PC-9 (cell line): ENCODE results near the gene PDE4B. TPM values are rescaled to one million over a fixed set of nuclear protein-coding genes. Genes with fewer than 3 reads are reported as not detected.
"Not testable (repeated sequence)": the region's sequence is repeated elsewhere in the genome, so short reads cannot be mapped to it uniquely, and the experiment has no call there.

Experiments used
- BruUV-seq: library from RNA; stranded (reverse); fragments of 400-500 nt; replicated peaks from 2 replicates; lab custom pipeline; 2021; lab: Mats Ljungman, UMichigan
- CTCF ChIA-PET: fragments of 300-600 bp; sonication (Branson Sonifier 250); formaldehyde crosslinking; loops from one replicate; lab custom pipeline; 2022; ENCODE audit warnings: antibody characterized with exemption; lab: Charles Lee
- POLR2A ChIA-PET: fragments of 300-600 bp; sonication (Branson Sonifier 250); formaldehyde crosslinking; loops from one replicate; lab custom pipeline; 2022; ENCODE audit warnings: antibody characterized with exemption; ENCODE audit not compliant: unreplicated experiment; lab: Charles Lee
- DNase-seq, 2 experiments: peaks; one replicate each; pipeline versions ENCODE4 v3.0.0 to v3.0.0-alpha.2; 2015 to 2022; ENCODE audit warnings: mixed read lengths in 1 of 2
- H2AFZ ChIP-seq: fragments of 200-600 bp; sonication (generic); 2 replicates; pipeline ENCODE4 v1.8.1; 2017; ENCODE audit warnings: antibody characterized with exemption
- H3F3A ChIP-seq: fragments of 200-600 bp; sonication (generic); 2 replicates; pipeline ENCODE4 v1.8.1; 2017; ENCODE audit warnings: antibody characterized with exemption, mild to moderate bottlenecking, low read depth; ENCODE audit not compliant: insufficient read depth
- H3K27ac ChIP-seq: fragments of 200-600 bp; sonication (generic); 2 replicates; pipeline ENCODE4 v1.6.1; 2016; ENCODE audit warnings: mixed run types
- H3K27me3 ChIP-seq: fragments of 200-600 bp; sonication (generic); 2 replicates; pipeline ENCODE4 v1.6.1; 2016; ENCODE audit warnings: low read depth, mixed run types; ENCODE audit not compliant: insufficient read depth
- H3K36me3 ChIP-seq: fragments of 200-600 bp; sonication (generic); 2 replicates; pipeline ENCODE4 v1.6.1; 2016; ENCODE audit warnings: low read depth, mixed run types
- H3K4me1 ChIP-seq: fragments of 200-600 bp; sonication (generic); replicated peaks from 2 replicates; pipeline ENCODE4 v1.6.1; 2016; ENCODE audit warnings: mixed run types; ENCODE audit not compliant: insufficient read depth
- H3K4me2 ChIP-seq: fragments of 200-600 bp; sonication (generic); 2 replicates; pipeline ENCODE4 v1.6.1; 2017; ENCODE audit warnings: mixed run types
- H3K4me3 ChIP-seq: fragments of 200-600 bp; sonication (generic); 2 replicates; pipeline ENCODE4 v1.6.1; 2016; ENCODE audit warnings: mixed run types
- H3K79me2 ChIP-seq: fragments of 200-600 bp; sonication (generic); 2 replicates; pipeline ENCODE4 v1.6.1; 2017; ENCODE audit warnings: low read depth, mixed run types
- H3K9me2 ChIP-seq: fragments of 200-600 bp; sonication (generic); 2 replicates; pipeline ENCODE4 v1.8.1; 2017; ENCODE audit warnings: mild to moderate bottlenecking; ENCODE audit not compliant: insufficient read depth
- H3K9me3 ChIP-seq: fragments of 200-600 bp; sonication (generic); 2 replicates; pipeline ENCODE4 v1.8.1; 2016; ENCODE audit warnings: low read depth; ENCODE audit not compliant: insufficient read depth
- H4K20me1 ChIP-seq: fragments of 200-600 bp; sonication (generic); 2 replicates; pipeline ENCODE4 v1.8.1; 2017; ENCODE audit not compliant: insufficient read depth
- CTCF ChIP-seq: fragments of 200-600 bp; sonication (generic); conservative IDR thresholded peaks from 2 replicates; pipeline ENCODE4 v1.6.1; 2017; ENCODE audit warnings: mixed run types, antibody characterized with exemption, mild to moderate bottlenecking, moderate library complexity
- EZH2 ChIP-seq: fragments of 200-600 bp; sonication (generic); IDR thresholded peaks from 2 replicates; pipeline ENCODE4 v1.8.0; 2017; ENCODE audit warnings: antibody characterized with exemption, low read depth
- intact Hi-C: fragments of 100-400 bp; cut with micrococcal nuclease; formaldehyde crosslinking; loops from one replicate; pipeline ENCODE4 v1.10.0; 2022; ENCODE audit not compliant: unreplicated experiment
- total RNA-seq: library from RNA; stranded (reverse); gene quantifications from 2 replicates; pipeline ENCODE4 v1.2.3, GENCODE V29; 2021

PDE4B gene
- total RNA-seq, 1 experiment from 2014 or later: 1.3 TPM

- H3K4me1 ChIP-seq, H3F3A ChIP-seq, BruUV-seq, H3K4me2 ChIP-seq, H3K4me3 ChIP-seq, H3K36me3 ChIP-seq, H3K79me2 ChIP-seq, H4K20me1 ChIP-seq, H3K9me2 ChIP-seq, CTCF ChIA-PET, POLR2A ChIA-PET, DNase-seq, H3K27me3 ChIP-seq, H3K9me3 ChIP-seq, H2AFZ ChIP-seq, H3K27ac ChIP-seq, intact Hi-C loops: not testable (repeated sequence)
Observed at GRCh38 chr1:66420906-66421305, 628.2 kb downstream of the PDE4B start.

GRCh38 chr1:66422804-66423203 lies 630.1 kb downstream of the PDE4B start:
- no peaks in the 10 kb centered on the region for H3K9me3 ChIP-seq
- no peaks in the 10 kb centered on the region for H3F3A ChIP-seq
- BruUV-seq: no TSS peak
- H2AFZ ChIP-seq: no peak overlapping the region
- H3K4me2 ChIP-seq: no peak overlapping the region
- H3K27ac ChIP-seq: no peak overlapping the region
- no peak for TF ChIP-seq EZH2
- no peak for TF ChIP-seq CTCF
- intact Hi-C loops: no loop called here
- H3K4me1 ChIP-seq: no peaks in the 10 kb centered on the region
- POLR2A ChIA-PET: no interaction called here
- H4K20me1 ChIP-seq: no peaks in the 10 kb centered on the region
- no peaks in the 10 kb centered on the region for H3K36me3 ChIP-seq
- no peaks in the 10 kb centered on the region for H3K9me2 ChIP-seq
- no peaks in the 10 kb centered on the region for H3K79me2 ChIP-seq
- CTCF ChIA-PET: no interaction called here
- no peak overlapping the region for H3K4me3 ChIP-seq
- no peaks in the 10 kb centered on the region; the same call in 1 of the 2 replicates for H3K27me3 ChIP-seq
- no peak for DNase-seq
